NCI-H1694 treated with DMSO at 0.1 percent for 48 hours (cell line): ENCODE measurements around the gene PLXNA4.

Source experiments
- DNase-seq: peaks from one replicate; lab custom pipeline; 2025; lab: John Stamatoyannopoulos, UW

PLXNA4 gene

GRCh38 chr7:132435016-132435990 lies 141.0 kb downstream of the PLXNA4 start:
- no peak for DNase-seq

GRCh38 chr7:132434041-132434440 lies 142.2 kb downstream of the PLXNA4 start:
- DNase-seq, result no peak

- no peak for DNase-seq
Measured at GRCh38 chr7:132433301-132433700, 143.0 kb downstream of the PLXNA4 start.

- no peak for DNase-seq
Measured at GRCh38 chr7:132430861-132431822, 145.1 kb downstream of the PLXNA4 start.

- peak; percentile 28 for DNase-seq
Measured at GRCh38 chr7:132430041-132430855, 146.0 kb downstream of the PLXNA4 start.

GRCh38 chr7:132429181-132429580 lies 147.1 kb downstream of the PLXNA4 start:
- no peak for DNase-seq

- peak; percentile 30 for DNase-seq
Measured at GRCh38 chr7:132428247-132428919, 147.9 kb downstream of the PLXNA4 start.

- no peak for DNase-seq
Measured at GRCh38 chr7:132425942-132426341, 150.3 kb downstream of the PLXNA4 start.

- no peak for DNase-seq
Measured at GRCh38 chr7:132424821-132425724, 151.2 kb downstream of the PLXNA4 start.

- DNase-seq, result no peak
Measured at GRCh38 chr7:132424277-132424676, 152.0 kb downstream of the PLXNA4 start.

GRCh38 chr7:132423594-132424200 lies 152.6 kb downstream of the PLXNA4 start:
- DNase-seq, result no peak

- DNase-seq, result no peak
Measured at GRCh38 chr7:132422502-132423111, 153.7 kb downstream of the PLXNA4 start.

- DNase-seq, result no peak
Measured at GRCh38 chr7:132420527-132420926, 155.7 kb downstream of the PLXNA4 start.

GRCh38 chr7:132419542-132419941 lies 156.7 kb downstream of the PLXNA4 start:
- peak; percentile 61 for DNase-seq

GRCh38 chr7:132418840-132419239 lies 157.4 kb downstream of the PLXNA4 start:
- DNase-seq, result no peak

GRCh38 chr7:132417103-132417906 lies 159.0 kb downstream of the PLXNA4 start:
- DNase-seq, result no peak

- DNase-seq, result no peak
Measured at GRCh38 chr7:132416395-132416794, 159.9 kb downstream of the PLXNA4 start.

GRCh38 chr7:132415259-132415658 lies 161.0 kb downstream of the PLXNA4 start:
- no peak for DNase-seq
